HG03103 (cell line): ENCODE measurements around the gene PPARG.
"Not testable (repeated sequence)": the region's sequence is repeated elsewhere in the genome, so short reads cannot be mapped to it uniquely, and the experiment has no call there.

Experiments used
- ATAC-seq: cut with Tn5 transposase; IDR thresholded peaks from one replicate; pipeline ENCODE4 v1.9.1; 2021; ENCODE audit warnings: low read depth; ENCODE audit not compliant: unreplicated experiment

The PPARG gene

DNA sequence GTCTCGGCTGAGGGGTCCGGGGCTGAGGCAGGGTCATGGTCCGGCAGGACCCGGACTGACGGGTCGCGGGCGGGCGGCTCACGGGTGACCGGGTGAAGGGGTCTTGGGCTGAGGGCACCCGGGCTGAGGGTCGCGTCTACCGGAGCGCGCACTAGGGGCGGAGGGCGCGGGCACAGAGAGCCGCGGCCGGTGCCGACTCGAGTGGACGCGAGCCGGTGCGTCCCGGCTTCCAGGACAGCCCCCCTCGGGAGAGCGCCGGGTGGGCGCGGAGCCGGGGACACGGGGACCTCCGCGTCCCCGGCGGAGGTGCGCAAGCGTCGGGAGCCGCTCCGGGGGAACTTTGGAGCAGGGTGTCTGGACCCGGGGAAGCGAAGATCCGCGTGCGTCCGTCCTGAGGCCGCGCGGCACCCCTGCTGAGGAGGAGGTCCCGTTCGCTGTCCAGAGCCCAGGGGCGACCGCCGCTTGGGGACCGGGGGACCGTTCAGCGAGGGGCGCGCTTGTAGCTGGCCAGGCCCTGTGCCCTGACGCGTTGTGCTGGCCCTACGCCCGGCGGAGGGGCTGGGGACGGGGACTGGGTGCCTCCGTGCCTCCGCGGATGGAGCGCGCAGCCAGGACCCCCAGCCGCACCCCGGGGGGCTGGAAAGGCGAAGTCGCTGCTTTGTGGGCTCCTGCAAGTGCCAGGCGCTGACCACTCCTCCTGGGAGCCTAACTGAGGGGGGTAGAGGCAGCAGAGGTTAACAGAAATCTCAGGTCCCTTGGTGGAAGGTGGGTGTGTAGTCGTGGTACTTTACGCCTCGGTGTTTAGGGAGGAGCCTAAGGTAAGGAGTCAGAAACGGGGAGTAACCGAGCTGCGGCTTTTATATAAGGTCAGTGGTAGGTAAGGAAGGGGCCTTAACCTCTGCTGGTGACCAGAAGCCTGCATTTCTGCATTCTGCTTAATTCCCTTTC is at the start of gene PPARG:
Gene PPARG, plus strand, starts transcription at position 889 of the 948 bp plus-strand sequence. CDS start 90,642 bp downstream, outside the sequence.
- ATAC-seq: no peak

DNA sequence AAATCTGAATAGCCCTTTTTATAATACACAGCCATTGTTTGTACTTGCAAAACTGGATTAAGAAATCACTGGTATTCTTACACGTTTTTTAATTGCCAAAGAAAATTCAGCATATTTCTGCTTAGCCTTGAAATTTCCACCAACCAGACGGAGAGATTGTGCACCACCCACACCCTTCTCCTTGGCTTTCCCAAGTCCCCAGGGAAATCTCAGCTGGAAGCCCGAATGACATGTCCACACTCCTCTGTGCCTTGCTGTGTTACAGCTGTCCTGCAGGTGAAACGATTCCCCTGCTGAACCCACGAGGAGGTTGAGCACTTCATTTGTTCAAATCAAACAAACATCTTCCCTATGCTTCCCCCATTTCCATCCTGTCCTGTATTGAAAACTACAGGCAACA is 49.6 kb upstream of the PPARG start:
- no peak for ATAC-seq

DNA sequence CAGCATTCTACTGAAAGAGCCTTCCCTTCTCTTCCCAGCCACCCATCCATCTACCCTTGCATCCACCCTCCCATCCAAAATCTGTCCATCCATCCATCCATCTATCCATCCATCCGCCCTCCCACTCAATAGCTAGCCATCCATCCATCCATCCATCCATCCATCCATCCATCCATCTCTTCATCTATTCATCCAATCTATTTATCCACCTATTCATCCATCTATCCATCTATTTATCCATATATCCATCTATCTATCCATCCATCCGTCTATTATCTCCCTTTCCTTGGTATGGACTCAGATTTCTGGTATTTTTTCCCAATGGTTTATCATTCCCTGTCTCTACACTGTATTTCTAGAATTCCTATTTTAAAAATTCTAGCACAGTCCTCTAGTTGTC is 46.1 kb upstream of the PPARG start:
- no peak for ATAC-seq

DNA sequence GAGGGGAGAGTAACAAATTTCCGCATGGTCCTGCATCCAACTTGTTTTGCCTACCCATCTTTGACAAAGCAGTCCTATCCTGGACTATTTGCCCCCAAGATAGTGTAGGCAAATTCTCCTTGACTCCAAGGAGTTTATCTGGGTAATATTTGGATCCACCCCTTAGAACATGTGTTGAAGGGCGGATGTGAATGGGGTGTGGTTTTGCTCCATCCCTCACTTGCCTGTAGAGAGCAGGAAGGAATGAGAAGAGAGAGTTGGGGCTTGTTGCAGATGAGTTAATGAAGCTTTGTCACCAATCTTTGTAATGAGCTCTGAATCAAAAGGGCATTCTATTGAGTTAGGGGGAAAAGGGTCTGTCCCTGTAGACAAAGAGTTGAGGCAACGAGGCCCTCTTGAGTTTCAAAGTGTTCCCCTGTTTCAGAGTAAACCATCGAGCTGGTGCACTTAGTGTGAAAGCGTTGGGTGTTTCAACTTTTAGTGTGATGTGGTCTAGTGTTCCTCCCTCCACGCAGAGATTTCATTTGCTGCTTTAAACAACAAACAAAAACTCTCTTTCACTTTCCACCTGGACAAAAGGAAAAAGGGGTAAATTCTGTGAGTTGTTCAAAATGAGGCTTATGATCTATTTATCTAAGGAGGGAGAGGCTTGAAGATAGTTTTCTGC is 42.2 kb upstream of the PPARG start:
- no peak for ATAC-seq

DNA sequence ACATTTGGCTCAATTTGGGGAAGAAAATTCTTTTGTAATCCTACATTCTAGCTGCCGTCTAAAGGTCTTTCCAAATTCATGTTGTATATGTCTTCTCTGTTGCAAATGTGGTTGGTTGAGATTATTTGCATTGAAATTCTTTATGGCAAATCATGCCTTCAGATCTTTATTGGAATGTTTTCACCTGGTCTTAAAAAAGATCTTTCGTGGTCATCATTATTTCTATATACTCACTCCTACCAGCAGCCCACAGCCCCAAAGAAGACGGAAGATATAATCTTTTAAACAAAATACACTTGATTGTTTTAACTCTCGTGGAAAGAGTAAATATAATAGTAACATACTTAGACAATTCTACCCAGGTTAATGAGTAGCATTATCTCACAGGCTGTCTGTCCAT is 41.5 kb upstream of the PPARG start:
- ATAC-seq: no peak

DNA sequence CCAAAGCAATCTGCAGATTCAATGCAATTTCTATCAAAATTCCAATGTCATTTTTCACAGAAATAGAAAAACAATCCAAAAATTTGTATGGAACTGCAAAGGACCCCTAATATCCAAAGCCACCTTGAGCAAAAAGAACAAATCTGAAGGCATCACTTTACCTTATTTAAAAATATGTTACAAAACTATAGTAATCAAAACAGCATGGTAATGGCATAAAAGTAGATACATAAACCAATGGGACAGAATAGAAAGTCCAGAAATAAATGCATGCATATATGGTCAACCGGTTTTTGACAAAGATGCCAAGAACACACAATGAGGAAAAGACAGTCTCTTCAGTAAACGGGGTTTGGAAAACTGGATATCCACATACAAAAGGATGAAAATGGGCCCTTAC is 39.4 kb upstream of the PPARG start:
- ATAC-seq: no peak

DNA sequence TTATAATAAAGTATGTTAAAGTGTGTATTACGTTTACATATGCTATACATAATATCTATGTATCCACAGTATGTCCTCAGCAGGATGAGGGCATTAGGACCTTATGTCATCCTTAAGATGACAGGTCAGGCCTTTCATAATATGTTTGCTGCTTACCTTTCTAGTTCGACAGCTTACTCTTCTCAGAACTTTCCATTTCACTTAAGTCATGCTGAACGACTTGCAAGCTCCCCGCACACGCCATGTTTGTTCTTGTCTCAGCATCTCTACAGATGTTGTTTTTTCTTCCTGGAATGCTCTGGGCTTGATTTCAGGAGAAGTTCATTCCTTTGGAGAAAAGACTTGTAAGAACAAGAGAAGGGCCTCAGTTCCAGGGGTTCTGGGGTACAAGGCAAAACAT is 36.0 kb upstream of the PPARG start:
- no peak for ATAC-seq

DNA sequence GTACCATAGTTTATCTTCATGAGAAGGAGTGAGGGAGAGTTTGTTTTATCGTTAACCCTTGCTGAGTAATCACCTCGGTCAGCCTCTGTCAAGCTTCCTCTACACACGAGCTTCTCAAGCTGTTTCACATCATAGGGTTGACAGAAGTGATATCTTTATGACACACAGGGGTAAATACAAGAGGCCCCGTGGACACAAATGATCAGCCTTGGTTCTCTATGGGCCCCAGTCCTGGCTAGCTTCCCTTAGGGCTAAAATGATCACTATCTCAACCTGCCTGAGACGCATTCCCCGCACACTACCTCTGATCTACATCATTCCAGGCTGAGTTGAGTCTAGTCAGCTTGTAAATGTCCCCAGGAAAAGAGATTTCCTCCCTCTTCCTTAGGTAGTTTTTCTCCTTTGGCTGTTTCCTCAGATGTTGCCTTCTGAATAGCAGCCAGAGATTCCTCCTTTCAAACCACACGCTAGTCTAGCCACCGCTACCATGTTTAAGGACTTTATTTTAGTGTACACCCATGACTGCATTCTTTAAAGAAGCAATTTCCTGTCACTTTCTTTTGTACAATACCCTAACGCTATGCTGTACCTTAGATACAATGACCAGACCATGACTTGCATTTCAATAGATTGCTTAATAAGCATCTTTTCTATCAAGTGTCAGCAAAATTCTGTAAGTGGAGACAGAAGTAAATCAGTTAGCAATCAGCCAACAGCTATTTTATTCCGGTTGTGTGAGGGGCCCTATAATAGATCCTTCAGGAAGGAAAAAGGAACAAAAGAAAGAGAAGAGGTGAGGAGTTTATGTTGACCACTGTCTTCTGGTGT is 35.1 kb upstream of the PPARG start:
- ATAC-seq: no peak

DNA sequence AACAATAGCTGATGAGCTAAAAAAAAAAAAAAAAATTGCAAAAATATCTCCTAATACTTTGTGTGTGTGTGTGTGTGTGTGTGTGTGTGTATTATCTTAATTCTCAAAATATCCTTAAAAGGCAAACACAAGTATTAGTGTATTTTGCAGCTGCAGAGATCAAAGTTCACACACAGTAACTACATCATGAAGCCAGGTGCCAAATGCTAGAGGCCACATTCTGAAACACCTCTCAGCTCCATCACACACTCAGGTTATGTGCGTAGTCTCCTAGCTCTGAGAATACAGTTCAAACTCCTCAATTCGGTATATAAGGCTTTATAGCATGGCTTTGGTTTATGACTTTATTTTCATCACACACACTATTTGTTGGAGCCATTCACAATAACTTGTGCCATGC is 33.5 kb upstream of the PPARG start:
- ATAC-seq: no peak

DNA sequence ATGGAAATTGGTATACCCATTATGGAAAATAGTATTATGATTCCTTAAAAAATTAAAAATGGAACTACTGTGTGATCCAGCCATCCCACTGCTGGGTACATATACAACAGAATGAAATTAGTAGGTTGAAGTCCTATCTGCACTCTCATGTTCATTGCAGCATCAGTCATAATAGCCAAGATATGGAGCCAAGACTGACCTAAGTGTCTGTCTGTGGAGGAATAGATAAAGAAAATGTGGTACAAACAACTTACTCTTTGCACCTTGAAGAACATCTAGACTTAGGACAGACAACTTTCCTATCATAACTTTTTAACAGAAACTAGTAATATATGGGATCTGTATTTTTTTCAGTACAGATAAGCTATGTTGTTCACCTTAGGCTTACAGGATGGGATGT is 30.0 kb upstream of the PPARG start:
- no peak for ATAC-seq

DNA sequence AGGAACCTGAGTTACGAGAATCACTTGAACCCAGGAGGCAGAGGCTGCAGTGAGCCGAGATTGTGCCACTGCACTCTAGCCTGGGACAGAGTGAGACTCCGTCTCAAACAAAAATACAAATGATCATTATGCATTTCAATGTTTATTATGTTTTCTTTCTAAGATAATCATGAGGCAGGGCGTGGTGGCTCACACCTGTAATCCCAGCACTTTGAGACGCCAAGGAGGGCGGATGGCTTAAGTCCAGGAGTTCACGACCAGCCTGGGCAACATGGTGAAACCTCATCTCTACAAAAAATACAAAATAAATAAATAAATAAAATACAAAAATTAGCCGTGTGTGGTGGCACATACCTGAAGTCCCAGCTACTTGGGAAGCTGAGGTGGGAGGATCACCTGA is 26.7 kb upstream of the PPARG start:
- not testable (repeated sequence) for ATAC-seq

DNA sequence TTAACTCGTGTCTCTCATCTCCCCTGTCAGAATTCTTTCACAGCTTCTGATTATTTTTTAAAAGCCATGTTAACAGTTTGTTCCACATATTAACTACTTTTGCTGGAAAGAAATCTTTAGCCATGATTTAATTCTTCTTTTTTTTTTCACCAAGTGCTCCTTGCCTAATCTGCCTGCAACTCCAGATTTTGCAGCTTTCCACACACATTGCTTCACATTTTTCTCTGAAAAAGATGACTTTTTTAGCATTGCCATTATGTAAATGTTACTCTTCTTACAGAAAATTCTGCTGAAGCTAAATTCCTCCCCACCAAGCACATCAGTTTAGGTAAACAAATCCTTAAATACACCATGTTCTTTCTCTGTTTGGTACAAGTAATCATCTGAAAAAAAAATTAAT is 23.4 kb upstream of the PPARG start:
- no peak for ATAC-seq

DNA sequence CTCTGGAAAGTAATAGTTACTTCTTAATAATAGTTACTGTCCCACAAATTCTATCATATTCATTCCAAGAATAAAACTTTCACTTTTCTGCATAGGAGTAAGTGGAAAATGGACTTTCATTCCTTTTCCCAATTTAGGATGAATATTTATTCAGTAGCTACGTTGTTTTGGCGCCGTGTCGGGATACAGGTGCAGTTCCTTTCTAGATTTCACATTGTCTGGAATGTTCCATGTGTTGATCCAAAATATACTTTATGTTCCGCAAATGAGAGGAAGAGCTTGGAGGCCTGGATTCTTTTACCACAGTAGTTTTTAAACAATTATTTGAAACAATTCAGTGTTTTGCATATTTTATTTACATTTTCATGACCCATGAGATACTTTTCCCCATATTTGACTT is 22.8 kb upstream of the PPARG start:
- no peak for ATAC-seq

DNA sequence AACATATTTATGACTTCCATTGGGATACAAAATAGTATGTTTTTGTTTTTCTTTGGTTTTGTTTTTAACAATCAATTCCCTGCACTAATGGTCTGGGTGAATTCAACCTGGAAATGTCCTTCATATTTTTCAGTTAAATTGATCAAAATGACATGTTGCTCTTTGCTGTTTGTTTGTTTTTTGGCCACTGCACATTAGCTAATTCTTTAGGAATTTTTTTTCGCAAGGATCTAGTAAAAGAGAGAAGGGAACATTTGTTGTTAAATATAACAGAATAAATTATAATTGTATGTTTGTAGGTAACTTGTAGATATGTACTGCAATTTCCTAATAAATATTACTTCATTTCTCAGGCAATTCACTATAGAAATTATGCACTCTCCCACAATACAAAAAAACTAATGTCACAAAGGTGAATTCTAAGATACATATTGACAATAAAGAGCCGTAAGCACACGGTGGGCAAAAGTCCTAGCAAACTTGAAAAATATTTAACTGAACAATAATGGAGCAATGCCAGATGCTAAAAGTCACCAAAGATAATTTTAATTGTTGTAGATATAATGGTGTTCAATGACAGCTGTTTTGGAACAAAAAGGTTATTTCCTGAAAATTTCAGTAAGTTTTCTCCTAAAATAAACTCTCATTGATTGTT is 21.4 kb upstream of the PPARG start:
- ATAC-seq: no peak

DNA sequence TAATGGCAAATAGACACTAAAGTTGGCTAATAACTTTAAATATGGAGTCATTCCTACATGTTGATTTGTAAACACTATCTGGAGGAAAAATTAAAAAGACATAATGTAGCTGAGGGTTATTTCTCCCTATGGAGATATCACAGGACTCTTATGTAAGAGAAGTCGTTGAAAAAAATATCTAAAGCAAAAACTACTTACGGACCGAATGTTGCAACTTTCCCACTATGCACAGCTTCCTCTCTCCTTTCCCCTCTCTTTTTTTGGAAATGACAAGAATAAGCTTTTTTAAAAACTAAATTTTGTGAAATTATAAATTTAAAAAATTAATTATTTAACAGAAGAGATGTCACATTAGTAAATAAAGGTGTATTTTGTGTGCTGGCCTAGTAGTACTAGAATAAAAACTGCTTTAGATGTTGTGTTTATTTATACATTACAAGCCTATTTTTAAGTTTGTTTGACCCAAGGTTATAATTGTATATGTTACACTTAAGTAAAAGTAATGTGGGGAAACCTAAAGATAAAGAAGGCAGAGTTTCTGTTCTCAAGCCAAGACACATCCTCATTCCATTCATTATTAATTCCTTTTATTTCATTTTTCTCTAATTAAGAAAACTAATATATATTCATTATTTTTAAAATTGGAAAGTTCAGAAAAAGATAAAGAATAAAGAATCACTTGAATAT is 20.7 kb upstream of the PPARG start:
- ATAC-seq: no peak

DNA sequence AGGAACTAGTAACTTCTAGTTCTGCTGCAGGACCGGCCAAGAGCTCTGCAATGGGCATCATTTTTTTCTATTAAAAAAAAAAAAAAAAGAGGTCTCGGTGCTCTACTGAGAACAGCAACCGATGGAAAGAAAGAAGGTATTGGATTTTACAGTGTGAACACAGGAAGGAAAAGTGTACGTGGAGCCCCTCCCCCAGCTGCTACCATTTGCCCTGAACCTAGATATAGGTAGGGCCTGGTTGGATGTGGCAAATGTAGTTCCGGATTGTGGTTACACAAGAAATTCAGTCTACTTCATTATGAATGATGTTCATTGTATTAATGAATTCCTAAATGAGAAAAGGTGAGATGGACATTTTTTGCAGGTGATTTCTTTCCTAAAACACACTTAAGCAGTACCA is 17.9 kb upstream of the PPARG start:
- no peak for ATAC-seq

DNA sequence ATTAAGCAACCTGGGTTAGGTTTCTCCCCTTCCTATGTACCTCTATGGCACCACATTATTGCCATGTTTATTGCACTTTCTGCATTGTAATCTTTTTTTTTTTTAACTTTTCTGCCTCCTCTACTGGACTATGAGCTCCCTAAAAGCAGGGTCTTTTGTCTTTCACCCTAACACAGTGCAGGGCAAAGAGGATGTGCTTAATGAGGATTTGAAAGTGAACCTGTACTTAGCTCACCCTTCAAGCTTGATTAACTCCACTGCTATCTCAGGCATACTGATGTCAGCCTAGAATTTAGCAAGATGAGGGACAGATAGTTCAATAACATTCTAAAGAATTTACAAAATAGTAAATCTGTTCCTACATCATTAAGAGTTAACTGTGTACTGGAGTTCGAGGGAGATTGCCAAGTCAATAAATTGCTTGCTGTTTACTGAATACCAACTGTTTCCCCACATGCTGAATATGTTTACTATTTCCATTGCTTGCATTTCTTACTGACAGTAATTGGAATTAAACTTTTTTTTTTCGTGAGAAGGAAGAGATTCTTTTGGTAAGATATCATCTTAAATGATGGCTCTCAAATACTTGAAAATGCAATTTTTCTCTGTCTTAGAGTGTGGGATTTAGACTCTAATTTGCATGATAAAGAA is 15.7 kb upstream of the PPARG start:
- peak; percentile 100 for ATAC-seq

DNA sequence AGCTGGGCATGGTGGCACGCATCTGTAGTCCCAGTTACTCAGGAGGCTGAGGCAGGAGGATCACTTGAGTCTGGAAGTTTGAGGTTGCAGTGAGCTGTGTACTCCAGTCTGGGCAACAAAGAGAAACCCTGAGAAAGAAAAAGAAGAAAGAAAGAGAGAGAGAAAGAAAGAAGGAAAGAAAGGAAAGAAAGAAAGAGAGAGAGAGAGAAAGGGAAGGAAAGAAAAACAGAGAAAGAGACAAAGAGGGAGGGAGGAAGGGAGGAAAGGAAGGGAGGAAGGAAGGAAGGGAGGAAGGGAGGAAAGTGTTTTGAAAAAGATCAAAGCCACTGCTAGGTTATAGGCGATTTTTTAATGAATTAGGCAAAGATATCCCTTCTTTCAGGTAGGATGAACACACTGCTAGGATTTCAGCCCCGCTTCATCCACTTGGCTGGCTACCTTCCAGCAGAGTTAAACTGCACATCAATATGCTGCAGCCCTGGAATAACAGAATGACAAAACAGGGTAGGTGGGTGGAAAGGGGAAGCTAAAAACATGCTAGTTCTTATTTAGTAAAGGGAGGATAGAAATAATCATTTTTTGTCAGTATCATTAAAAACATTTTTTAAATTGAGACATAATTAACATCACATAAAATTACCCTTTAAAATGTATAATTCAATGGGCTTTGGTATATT is 12.8 kb upstream of the PPARG start:
- ATAC-seq: no peak

DNA sequence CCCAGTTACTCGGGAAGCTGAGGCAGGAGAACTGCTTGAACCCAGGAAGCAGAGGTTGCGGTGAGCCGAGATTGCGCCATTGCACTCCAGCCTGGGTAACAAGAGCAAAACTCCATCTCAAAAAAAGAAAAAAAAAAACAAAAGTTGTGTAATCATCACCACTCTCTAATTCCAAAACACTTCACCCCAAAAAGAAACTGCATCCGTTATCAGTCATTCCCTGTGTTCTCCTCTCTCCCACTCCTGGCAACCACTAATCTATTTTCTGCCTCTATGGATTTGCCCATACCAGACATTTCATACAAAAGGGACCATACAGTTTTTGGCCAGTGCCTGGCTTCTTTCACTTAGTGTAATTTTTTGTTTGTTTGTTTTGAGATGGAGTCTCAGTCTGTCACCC is 12.0 kb upstream of the PPARG start:
- not testable (repeated sequence) for ATAC-seq
